GM03348 (cell line): ENCODE measurements around the gene CLIC1.

Experiments
- DNase-seq: peaks from one replicate; pipeline ENCODE4 v3.0.0; 2012; ENCODE audit warnings: low spot score

CLIC1 gene

DNA sequence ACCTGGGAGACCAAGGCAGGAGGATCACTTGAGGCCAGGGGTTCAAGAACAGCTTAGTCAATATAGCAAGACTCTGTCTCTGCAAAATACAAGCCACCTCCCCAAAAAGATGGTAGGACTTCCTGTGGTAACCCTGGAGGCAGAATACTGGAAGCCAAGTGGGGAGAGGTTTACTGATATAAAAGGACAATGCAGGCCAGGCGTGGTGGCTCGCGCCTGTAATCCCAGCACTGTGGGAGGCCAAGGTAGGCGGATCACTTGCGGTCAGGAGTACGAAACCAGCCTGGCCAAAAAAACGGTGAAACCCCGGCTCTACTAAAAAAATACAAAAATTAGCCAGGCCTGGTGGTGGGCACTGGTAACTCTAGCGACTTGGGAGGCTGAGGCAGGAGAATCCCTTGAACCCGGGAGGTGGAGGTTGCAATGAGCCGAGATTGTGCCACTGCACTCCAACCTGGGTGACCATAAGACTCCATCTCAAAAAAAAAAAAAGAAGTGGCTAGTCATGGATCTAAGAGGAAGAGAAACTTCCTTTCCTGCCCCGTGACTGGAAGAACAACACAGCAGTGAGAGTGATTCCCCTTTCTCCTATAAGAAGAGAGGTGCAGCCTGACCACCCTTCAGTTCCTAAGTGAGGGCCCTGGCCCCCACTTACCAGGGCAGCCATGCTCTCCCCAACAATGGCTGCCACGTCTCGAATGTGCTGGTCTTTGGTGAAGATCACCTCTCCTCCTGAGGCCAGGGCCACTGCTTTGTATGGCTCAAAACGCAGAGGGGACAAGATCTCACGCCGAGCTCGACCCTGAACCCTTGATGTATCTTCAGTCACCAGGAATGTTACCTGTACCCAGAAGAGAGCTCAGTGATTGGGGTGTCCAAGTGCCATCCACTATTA lies 32.3 kb upstream of the CLIC1 start:
- no peak for DNase-seq

DNA sequence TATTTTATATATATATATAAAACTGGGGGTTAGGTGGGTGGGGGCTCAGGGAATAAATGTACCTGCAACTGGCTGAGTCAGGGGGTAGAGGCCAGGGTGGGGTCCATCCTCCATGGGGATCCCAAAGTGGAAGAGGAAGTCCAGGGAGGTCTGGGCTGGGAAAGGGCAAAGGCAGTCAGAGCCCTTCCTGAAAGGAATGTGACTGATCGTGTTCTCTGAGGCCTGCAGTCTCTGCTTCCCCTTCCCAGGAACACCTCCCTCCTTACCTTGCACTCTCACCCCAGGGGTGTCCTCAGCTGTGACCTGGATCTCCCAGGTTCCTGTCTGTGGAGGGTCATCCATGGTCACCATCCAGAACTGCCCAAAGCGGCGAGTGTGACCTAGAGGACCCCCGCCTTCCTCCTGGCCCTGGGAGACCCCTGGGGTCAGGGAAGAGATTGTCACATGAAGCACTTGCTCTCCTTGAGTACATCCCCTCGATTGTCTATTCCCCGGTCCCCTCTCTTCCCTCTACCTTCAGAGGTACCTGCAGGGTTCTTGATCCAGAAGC lies 30.8 kb upstream of the CLIC1 start:
- no peak for DNase-seq

DNA sequence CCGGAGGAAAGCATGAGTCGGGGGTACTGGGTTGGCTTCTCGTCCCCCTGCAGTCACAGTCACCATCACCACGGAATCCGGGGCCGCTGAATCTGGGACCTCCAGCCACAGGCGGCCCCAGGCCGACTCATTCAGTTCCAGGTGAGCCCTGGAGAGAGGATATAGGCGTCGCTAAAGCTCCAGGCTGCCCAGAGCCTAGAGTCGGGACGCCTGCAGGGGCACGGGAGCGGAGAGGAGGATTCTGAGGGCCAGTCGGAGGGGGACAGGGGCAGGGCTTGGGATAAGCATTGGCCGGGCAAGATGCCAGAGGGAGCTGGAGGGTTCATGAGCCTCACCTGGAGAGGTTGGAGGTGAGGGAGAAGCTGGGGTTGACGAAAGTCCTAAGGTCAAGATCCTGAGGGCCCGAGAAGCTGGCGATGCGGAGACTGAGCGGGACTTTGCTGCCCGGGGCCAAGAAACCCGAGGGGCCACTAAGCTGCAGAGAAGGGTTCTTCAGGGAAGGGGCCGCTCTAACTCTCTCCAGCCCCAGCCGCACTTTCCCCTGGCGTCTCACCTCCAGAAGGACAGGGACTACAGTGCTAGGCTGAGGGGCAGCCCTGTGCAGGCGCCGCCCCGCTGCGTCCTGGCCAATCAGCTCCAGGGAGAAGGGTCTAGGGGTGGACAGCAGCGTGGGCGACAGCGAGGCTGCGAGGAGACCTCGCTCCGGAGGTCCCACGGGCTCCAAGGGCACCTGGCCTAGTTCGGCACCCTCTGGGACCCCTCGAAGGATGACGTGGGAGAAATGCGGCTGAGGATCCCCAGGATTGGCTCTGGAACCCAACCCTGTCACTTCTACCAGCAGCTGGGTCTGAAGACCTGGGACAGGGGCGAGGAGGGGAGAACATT lies 29.8 kb upstream of the CLIC1 start:
- peak; percentile 33 for DNase-seq

DNA sequence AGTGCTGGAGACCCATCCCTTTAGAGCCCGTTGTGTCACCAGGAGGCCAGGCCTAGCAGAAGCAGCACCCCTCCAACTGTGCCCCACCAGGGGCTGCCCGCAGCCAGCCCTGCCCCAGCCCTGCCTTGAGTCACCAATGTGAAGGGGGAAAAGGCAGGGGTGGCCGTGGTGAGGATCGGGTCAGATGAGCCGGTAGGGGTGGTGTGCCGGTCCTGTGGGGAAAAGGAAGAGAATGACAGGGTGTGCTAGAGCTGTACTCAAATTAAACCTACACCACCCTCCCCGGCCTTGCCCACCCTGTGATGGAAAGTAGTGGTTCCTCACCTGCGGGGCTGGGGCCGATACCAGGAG lies 29.2 kb upstream of the CLIC1 start:
- DNase-seq: no peak

DNA sequence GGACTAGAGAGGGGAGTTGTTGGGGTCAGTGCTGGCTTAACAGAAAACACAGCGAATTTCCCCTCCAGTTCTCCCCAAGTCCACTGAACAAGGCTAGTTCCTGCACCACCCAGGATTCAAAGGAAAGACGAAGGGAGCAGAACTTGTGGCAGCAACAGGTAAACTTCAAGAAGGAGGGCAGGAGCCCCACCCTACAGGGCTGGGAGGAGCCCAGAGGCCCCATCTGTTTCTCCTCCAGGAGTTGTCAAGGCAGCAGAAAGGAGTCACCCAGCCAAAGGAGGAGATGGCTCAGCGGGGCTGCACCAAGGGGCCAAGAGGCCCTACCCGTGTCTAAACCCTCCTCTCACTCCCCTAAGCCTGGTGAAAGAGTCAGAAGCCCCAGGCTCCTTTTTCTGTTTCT lies 27.9 kb upstream of the CLIC1 start:
- no peak for DNase-seq

DNA sequence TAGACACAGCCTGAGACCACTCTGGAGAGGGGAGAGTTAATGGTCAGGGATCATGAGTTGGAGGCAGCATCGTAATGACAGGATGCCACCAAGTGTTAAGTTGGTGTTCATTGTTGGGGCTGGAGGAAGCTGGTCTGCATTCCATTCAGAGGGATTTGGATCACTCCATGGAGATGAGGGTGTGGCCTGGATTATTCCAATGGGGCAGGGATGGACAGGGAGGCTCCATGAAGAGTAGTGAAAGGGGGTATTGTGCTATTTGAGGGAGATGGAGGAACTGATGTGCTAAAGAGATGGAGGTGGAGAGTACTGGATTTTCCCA lies 27.2 kb upstream of the CLIC1 start:
- DNase-seq: peak; percentile 93

DNA sequence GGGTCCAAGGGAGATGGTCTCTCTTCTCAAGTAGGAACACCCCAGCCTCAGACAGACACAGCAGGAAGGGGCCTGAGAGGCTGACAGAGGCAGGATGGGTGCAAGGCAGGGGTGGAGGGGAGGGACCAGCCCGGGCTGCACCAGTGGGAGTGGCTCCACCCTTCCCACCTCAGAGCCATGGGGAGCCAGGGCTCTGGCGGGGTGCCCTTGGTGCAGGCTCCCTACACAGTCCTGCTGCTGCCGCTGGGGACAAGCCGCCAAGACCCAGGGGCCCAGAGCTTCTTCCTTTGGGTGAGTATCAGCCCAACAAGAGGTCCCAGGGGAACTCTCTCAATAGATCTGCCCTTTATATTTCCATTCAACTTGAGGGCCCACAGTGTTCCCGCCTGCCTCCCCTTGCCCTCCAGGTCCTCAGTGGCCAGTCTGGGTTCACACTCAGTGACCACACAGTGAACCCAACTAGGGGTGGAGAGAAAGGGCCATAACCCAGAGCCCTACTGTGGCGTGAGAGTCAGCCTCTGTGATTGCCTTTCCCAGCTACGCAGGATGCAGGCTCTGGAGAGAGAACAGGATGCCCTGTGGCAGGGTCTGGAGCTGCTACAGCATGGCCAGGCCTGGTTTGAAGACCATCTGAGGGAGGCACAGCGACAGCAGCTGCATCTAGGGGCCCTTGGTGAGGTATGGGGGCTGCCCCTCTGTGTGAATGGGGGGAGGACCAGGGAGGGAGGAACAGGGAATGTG lies 26.7 kb upstream of the CLIC1 start:
- no peak for DNase-seq

DNA sequence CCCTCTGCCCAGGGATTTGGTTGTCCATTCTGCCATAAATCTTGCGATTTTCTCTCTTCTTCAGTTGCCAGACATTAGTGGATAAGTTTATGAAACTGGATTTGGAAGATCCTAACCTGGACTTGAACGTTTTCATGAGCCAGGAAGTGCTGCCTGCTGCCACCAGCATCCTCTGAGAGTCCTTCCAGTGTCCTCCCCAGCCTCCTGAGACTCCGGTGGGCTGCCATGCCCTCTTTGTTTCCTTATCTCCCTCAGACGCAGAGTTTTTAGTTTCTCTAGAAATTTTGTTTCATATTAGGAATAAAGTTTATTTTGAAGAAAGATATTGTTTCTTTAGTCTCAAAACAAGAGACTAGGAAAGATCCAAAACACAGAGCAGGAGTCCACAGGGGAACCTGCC lies 26.0 kb upstream of the CLIC1 start, which contains the start of gene SAPCD1:
TSS of gene SAPCD1 (plus strand) at position 301 of the 400 bp plus-strand sequence. CDS start 399 bp downstream, outside the sequence.
- DNase-seq: no peak

DNA sequence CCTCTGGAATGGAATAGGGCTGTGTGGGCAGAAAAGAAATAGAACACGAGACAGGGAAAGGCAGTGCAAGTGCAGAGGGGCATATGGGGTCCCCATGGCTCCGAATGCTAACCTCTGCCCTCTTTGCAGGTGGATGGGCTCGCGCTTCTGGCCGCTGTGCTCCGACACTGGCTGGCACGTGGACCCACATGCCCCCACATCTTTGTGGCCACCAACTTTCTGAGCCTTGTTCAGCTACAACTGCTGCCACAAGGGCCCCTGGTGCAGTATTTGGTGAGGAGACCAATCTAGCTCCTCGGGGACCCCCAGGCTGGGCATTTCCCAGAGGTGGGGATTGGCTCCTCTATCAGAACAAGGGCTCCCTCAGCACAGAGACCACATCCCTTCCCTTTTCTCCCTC lies 25.0 kb upstream of the CLIC1 start:
- no peak for DNase-seq

DNA sequence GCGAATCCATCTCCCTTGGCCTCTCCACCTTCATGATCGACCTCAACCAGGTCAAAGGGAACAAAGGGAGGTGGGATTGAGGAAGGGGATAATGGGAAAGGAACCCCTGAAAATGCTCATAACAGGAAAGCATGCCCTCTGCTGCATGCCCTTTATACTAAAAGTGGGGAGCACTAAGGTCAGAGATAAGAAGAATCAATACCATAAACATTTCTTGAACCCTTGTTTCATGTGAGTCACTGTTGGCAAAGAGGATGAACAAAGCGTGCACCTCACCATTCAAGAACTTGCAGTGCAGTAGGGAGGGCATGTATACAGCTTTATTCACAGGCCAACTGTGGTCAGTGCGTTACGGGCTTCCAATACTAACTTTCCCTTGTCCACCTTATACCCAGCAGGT lies 24.5 kb upstream of the CLIC1 start:
- no peak for DNase-seq

DNA sequence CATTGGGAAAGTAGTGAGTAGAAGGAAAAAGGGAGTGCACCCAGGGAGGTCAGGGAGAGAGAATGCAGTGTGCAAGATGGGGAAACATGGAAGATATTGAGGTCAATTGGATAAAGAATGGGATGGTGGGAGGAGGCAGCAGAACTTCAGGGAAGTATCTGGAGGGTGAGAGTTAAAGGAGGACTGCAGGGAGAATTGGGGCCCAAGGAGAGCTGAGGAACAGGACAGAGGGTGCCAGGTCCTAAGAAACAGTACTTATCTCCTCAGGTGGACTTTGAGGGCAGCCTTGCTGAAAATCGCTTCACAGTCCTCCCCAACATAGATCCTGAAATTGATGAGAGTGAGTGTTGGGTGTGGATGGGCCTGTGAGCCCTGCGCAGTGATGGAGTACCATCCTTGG lies 22.0 kb upstream of the CLIC1 start:
- no peak for DNase-seq

DNA sequence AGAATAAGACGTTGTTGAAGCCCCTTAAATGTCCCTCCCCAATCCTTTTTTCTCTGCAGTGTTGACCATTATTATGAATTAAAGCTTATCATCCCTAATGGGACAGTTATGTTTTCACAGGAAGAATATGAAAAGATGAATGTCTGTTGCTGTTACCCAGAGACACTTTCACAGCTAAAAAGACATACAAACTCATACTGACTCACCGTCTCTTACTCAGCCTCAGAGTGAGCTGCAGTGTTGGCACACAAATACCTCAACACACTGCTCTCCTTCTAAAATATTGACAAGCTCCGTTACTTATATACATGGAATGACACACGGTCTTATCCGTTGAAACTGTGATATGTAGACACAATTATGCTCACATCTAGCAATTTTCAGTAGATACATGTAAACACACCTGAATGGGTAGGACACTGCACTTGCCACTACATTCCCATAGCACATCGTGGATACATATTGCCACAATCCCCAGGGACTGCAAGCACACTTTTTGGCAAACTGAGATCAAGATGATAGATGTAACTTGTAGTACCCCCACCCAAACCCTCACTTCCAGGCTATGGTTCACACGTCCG lies 16.5 kb upstream of the CLIC1 start:
- DNase-seq: peak; percentile 62

DNA sequence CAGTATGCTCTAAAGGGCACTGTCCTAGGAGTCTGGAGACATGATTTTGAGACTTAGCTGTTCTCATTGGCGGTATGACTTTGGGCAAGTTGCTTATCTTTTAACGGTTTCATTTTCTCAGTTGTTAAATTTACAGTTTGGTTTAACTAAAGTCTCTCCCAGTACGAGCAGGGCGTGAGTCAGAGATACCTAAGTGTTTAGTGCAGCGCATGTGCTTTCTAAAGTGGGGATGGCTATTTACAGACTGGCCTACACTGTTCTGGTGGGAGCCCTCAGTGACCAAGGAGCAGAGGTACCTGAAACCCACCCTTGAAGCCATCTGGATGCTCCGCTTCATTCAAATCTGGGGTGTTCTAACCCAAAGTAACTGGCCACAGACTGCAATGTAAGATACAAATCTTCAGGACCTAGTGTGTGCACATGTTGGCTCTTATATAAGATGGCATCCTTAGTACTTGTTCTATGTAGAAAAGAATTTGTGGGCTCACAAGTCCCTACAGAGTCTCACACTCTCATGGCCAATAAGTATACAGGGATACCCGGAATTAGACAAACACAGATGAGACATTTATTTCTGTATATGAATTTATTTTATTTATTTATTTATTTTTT lies 14.2 kb upstream of the CLIC1 start:
- no peak for DNase-seq

DNA sequence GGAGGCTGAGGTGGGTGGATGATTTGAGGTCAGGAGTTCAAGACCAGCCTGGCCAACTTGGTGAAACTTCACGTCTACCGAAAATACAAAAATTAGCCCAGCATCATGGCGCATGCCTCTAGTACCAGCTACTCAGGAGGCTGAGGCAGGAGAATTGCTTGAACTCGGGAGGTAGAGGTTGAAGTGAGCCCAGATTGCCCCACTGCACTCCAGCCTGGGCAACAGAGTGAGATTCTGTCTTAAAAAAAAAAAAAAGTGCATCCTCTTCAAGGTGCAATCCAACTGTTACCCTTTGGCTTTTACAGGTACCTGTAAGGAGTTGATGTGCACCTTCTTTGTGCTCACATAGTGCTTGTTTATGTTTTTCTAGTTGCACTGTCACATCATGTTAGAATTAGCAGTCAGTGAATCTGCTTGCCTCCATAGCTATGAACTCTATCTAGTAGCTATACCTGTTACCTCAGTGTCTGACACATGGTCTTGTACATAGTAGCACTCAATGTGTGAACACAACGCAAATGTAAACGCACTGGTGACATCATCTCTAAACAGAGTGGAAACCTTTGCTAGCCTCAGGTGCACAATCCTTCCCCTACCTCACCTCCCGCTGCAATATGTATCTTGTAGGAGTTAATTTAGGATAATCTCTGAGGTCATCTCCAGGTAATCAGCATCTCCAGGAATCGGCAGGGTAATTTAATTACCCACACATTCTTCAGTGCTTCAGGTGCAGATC lies 13.1 kb upstream of the CLIC1 start:
- no peak for DNase-seq

DNA sequence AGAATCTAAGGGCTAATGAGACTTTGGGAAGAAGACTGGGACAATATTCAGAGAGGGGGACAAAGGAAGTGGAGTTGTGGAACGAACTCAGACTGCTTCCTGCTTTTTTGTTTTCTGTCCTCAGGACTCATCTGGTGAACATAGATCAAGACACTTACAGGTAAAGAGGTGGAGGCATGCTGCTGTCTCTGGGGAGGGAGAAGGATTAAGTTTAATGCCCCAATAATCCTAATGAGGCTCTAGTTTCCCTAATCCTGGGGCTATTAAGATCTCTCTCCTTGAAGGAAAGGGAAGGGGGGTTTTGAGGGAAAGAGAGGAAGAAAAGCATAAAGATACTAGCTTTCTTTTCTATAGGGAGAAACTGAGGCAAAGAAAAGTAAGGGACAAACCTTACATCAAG lies 8.1 kb upstream of the CLIC1 start:
- DNase-seq: no peak

DNA sequence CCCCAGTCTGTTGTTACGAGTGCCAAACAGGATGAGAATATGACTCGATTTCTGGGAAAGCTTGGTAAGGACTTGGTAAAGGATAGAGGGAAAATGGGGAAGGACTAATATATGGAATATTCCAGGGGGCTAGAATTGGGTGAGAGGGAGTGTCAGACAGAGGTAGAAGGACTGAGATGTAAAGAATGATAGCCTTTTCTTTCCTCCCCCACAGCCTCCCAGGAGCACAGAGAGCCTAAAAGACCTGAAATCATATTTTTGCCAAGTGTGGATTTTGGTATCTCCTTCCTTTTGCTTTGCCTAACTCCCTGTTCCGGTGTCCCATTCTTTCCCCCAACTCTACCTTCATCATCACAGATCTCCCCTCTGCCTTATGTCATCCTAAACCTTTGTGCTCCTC lies 6.6 kb upstream of the CLIC1 start:
- DNase-seq: no peak

DNA sequence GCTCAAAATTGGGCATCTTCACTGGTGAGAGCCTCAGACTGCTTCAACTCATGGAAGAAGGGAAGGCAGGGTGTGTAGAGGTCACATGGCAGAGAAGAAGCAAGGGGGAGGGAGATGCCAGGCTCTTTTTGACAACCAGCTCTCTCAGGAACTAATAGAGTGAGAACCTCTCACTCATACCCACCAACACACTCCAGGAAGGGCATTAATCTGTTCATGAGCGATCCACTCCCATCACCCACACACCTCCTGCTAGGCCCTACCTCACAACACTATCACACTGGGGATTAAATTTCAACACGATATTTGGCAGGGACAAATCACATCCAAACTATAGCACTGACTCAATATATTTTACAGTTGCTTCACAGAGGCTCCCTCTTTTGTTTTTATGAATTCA lies 5.5 kb upstream of the CLIC1 start:
- no peak for DNase-seq

DNA sequence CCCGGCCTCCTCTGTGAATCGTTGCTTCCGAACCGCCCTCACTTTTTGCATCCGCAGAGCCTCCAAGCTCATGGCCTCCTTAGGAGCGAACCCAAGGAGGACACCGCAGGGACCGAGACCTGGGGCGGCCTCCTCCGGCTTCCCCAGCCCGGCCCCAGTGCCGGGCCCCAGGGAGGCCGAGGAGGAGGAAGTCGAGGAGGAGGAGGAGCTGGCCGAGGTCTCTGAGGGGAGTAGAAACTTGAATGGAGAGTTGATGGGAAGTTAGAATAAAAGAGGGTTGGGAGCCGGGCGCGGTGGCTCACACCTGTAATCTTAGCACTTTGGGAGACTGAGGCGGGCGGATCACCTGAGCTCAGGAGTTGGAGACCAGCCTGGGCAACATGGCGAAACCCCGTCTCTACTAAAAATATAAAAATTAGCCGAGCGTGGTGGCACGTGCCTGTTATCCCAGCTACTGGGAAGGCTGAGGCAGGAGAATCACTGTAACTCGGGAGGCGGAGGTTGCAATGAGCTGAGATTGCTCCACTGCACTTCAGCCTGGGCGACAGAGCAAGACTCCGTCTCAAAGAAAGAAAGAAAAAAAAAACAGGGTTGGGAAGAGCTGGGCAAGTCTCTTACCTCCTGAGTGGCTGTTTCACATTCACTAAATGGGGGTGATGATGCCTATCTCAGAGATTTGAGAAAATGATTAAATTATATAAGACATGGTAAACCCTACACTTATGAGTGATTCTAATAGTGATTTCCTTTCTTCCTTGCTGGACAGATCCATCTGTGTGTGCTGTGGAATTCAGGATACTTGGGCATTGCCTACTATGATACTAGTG lies 4.3 kb upstream of the CLIC1 start:
- no peak for DNase-seq

DNA sequence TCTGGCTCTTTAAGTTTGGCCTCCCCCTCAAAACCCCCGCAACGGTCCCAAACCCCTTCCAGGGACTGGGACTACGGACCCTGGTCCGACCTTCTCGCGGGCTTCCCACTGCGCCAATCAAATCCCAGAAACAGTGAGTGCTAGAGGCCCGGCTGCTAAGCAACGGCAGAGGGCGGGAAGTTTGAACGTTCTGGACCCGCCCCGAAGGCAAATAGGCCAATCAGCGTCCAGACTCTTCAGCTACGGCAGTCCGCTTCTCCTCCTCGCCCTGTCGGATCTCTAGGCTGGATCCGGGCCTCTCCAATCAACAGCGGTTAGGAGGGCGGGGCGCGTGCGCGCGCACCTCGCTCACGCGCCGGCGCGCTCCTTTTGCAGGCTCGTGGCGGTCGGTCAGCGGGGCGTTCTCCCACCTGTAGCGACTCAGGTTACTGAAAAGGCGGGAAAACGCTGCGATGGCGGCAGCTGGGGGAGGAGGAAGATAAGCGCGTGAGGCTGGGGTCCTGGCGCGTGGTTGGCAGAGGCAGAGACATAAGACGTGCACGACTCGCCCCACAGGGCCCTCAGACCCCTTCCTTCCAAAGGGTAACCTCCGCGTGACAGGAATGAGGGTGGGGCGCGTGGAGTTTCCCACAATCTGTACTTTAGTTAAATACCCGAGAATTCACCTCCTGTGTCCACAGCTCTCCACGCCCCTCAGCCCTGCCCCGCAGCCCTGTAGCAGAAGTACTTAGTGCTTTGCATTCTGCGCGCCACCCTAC lies 3.5 kb upstream of the CLIC1 start, which contains the start of gene MSH5:
TSS of gene MSH5 (plus strand) at position 367 of the 758 bp plus-strand sequence. CDS start 462 bp downstream, outside the sequence.
- DNase-seq: peak; percentile 98
